ENCODE measurements around the gene WFDC13.

- TF ChIP-seq, protein P1, sequence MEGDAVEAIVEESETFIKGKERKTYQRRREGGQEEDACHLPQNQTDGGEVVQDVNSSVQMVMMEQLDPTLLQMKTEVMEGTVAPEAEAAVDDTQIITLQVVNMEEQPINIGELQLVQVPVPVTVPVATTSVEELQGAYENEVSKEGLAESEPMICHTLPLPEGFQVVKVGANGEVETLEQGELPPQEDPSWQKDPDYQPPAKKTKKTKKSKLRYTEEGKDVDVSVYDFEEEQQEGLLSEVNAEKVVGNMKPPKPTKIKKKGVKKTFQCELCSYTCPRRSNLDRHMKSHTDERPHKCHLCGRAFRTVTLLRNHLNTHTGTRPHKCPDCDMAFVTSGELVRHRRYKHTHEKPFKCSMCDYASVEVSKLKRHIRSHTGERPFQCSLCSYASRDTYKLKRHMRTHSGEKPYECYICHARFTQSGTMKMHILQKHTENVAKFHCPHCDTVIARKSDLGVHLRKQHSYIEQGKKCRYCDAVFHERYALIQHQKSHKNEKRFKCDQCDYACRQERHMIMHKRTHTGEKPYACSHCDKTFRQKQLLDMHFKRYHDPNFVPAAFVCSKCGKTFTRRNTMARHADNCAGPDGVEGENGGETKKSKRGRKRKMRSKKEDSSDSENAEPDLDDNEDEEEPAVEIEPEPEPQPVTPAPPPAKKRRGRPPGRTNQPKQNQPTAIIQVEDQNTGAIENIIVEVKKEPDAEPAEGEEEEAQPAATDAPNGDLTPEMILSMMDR (conservative IDR thresholded peaks at IDR 0.05; ENCODE audit: low read length): no peak
- no peak for TF ChIP-seq EZH2phosphoT487 (IDR thresholded peaks at IDR 0.05; ENCODE audit: borderline replicate concordance)
Measured at GRCh38 chr20:45672765-45673164, 29.1 kb upstream of the WFDC13 start.
